Fibroblast of skin of right biceps (primary cell): Measurements from ENCODE around the gene ANTKMT.
"Not testable (repeated sequence)": the region's sequence is repeated elsewhere in the genome, so short reads cannot be mapped to it uniquely, and the experiment has no call there.

Experiments used
- DNase-seq: peaks from one replicate; pipeline ENCODE4 v3.0.0-alpha.2; 2013

Gene ANTKMT

DNA sequence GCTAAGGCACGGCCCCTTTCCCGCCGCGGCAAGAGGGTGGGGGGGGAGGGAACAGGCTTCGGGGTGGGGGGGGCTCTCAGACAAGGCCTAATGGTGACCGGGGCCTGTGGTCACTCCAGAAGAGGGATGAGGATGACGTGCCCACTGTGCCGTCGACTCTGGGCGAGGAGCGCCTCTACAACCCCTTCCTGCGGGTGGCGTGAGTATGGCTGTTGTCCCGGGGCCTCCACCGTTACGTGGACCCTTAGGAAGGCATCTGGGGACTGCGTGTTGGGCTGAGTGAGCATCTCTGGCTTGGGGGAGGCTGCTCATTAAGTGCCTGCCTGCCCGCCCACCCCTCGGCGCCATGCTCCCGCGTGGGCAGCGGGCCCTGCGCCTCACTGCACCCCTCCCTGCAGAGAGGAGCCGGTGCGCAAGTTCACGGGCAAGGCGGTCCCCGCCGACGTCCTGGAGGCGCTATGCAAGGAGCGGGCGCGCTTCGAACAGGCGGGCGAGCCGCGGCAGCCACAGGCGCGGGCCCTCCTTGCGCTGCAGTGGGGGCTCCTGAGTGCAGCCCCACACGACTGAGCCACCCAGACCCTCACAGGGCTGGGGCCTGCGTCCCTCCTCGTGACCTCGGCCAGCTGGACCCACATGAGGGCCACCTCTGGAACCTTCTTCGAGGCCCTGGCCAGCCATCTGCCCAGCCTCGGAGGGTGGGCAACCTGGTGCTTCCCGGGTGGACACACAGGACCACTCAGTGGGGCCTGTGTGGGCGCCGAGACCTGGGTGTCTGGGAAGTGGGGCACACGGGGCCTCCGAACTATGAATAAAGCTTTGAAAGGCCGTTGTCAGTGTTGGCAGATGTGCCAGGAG, 8.2 kb downstream of the ANTKMT start:
- no peak for DNase-seq

DNA sequence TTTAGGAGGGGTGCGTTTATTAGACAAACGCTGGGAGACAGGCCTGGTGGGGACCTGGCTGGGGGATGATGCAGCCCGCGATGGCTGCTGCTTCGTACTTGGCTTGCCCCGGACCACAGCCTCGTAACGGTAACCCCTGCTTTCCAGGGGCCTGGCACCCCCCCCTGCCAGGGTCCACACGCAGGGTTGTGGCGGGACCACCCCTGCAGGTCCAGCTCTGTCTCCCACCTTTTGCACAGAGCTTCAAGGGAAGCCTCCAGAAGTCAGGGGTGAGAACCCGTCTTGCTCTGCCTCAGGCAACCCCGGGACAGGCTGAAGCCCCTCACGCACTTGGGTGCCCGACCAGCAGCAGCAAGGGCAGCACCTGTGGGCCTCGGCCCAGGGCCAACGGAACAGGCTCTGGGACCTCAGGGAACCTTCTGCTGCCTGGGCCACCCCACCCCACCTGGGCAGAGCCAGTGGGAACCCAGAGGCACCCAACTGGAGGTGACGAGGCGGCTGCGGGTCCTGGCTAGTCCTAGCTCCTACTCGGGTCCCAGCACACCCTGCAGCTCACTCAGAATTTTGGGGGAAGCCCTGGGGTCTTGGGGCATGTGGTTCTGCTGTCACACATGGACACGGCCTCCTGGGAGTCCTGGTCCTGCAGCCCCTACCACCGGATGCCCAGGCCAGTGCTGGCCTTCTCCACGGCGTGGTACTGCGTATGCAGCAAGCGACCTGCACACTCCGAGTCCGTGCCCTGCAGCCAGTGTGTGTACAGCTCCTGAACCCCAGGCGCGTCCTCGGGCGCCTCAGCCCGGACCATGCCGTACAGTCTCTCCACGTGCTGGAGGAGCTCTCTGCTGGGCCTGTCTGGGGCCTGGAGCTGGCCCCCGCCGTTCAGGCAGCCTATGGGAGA, 9.1 kb downstream of the ANTKMT start:
- no peak for DNase-seq

DNA sequence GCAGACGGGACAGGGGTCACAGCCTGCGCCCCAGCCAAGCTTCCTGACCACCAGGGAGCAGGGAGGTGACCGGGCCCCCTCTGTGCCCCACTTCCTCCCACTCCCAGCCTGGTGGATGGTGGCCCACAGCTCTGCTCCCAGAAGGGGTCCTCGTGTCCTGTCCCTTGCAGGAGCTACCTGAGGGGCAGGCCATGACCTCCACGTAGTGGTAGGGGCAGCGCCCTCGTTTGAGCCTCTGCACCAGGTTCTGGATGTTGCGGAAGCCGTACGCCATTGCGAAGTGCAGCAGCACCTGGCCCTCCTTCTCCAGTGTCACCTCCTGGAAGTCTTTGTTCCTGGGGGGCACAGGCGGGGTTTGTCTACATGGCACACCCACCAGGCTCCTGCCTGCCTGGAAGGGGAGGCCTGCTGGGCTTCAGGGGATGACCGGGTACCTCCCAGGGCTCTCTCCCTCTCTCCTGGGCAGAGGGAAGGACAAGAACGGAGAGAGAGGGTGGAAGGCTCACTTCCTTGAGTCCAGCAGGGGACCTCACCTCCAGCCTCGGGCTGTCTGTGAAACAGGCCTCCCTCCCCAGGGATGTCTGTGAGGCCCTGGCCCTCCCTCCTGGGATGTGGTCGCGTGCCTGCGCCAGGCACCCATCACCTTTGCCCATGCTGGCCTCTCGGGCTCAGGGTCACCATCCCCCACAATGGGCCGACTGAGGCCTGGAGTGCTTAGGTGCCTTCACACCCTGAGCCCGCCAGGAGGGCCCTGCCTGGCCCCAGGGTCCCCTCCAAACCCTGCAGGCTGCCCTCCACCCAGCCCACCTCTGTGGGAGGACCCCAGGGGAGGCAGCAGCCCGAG, 9.9 kb downstream of the ANTKMT start:
- DNase-seq, result no peak

DNA sequence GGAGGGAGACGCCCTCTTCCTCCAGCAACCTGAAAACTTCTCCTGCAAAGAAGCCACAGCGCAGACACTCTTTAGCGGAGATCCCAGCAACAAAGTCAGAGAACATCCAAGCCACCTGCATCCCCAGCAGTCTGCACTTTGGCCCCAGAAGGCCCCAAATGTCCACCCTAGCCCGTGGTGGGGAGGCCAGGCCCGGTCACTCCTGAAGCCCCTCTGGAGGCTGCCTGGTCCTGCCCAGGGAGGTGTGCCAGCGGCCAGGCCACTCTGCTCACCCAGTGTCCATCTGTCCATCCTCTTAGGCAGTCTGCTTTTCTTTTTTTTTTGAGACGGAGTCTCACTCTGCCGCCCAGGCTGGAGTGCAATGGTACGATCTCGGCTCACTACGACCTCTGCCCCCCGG, 11.4 kb downstream of the ANTKMT start:
- DNase-seq, result no peak

DNA sequence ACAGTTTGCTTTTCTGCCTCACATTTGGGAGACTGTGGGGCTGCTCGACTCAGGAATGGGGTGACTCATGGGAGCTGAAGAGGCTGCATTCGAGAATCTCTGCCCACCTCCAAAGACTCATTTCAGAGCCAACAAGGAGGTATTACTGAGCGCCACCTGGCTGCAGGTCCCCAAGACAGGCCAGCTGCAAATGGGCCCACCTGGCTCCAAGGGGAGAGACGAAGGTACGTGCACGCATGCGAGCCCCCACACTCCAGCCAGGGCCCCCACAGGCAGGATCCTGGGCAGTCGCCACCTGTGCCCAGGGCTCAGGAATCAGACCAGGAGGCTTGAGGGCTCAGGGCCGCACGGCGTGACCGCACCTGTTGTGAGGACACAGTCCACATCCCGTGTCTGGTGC, 12.0 kb downstream of the ANTKMT start:
- peak; percentile 32 for DNase-seq

DNA sequence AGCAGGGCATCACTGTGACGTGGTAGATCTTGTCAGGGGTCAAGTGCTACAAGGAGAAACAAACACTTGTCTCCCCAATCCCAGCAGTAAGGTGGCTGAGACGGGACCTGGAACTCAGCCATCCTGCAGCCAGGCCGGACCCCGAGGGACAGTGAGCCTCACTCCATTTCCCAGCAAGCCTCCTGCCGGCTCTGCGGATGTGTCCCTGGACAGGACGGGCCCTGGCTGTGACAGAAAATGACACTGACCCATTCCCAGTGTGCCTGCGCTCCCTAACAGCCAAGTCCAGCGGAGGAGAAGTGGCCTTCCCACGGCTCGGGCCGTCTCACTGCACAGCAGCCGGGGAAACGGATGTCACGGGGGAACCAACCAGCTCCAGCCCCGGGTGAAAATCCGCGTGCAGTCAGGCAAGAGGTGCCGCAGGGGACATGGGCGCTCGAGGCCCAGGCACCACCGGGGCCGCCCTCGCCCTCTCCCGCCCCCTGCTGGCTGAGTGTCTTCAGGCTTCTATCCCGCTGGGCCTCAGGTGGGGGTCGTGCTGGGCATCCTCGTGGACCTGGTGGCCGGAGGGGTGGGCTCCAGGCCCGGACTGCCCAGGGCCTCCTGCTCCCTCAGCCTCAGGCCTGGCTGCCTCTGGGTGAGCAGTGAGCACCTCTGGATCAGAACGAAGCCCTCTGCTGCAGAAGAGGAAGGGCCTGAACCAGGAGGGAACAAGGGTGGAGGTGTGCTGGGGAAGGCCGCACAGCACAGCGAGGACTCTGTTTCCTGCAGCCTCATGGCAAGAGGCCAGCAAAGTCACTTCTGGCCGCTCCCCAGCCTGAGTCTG, 12.6 kb downstream of the ANTKMT start:
- no peak for DNase-seq

DNA sequence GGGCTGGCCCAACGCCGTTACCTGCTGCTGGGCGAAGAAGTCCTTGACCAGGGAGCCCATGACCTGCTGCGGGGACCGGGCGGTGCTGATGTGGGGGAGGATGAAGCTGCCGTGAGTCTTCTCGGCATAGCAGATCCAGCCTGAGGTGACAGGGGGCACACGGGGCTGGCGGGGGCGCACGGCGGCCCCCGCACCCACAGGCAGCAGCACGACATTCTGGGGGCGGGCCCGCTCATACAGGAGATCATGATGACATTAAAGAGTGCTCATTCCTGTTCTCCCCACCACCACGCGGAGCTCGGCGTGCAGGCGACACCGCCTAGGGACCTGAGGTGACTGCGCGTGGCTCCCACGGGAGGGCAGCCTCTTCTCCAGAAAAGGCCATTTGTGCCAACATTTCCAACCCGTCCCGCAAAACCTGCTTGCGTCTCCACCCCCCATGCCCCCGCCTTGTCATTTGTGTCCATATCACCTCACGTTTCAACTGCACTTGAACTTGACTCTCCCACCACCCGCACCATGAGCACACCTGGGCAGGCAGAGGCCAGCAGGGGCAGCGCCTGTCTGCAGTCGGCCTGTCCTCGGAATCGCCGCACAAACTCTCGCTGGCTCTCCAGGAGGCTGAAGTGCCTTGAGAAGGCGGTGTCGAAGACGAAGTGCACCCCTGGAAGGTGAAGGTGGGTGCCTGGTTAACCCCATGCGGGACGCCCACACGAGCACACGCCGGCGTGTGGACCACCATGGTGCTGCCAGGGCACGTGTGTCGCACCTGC, 13.4 kb downstream of the ANTKMT start:
- DNase-seq, result no peak

DNA sequence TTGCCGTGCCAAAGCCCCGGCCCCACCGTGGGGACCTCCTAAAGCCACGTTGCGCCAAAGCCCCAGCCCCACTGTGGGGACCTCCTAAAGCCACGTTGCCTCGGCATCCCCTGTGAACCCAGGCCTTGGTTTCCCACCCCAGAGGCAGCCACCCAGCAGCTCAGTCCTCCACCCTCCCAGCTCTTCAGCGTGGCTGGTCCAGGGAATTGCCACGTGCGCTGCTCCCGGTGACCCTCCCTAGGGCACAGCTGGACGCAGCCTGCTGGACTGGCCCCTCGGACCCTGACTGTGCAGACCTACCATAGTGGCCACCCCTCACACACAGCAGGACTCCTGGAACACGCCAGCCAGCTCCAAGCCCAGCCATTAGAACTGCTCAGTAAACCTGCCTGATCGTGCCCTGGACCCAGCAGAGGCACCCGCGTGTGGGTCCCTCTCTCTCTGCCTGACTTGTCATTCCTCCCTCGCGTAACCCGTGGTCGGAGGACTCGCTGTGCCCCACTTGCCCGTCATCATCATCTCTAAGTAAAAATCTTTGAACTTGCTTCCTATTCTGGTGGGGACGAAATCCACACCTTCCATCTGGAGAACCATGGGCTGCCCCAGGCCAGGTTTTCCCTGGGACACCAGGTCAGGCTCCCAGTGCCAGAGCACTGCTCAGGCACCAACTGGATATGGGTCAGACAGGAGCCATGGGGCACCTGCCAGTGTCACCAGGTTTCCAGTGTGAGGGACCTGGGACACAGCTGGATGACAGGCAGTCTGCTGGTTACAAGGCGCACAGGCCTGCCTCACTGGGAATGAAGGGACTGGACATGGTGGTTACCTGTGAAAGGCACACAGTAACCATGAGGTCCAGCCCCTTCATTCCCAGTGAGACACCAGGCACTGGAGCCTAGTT, 14.3 kb downstream of the ANTKMT start:
- no peak for DNase-seq

DNA sequence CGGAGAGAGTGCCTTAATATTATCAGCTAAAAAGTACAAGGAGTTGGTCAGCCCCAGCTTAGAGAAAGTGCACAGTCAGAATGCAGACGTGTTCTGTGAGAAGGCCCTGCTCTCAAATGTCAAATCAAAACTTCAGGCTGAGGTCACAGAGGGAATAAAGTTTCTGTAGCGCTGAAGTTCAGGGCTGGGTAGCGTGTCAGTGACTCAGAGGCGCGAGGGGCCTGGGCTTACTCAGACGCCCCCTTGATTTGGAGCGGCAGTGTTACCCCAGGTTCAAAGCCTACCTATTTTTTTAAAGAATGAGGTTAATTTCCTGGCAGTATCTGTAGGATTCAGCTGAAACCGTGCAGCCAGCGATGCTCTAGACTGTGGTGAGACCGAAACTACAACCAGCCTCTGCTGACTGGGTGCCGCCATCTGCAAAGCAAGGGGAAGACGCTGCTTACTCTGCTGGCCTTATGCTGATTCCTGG, 15.1 kb downstream of the ANTKMT start:
- no peak for DNase-seq

DNA sequence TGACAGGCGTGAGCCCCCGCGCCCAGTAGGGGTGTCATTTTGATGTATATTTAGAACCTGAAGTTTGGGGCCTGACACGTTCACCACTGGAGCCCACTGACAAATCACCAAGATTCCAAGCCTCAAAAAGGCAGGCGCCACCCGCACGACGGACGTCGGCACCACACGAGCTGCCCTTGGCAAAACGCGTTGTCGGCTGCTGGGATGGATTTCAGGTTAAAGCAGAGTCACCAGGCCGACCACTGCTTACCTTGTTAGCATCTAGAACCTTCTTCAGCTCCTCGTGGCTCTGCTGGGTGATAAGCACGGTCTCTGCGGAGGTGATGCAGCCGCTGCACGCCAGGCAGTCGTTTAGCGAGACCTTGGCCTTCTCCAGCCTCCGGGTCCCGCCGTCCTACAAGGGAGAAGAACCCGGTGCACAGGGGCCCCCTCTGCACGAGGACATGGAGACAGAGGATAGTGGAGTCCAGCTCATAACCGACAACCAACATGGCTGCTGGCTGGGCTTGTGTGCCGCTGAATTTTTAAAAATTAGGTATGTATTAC, 16.1 kb downstream of the ANTKMT start:
- no peak for DNase-seq

DNA sequence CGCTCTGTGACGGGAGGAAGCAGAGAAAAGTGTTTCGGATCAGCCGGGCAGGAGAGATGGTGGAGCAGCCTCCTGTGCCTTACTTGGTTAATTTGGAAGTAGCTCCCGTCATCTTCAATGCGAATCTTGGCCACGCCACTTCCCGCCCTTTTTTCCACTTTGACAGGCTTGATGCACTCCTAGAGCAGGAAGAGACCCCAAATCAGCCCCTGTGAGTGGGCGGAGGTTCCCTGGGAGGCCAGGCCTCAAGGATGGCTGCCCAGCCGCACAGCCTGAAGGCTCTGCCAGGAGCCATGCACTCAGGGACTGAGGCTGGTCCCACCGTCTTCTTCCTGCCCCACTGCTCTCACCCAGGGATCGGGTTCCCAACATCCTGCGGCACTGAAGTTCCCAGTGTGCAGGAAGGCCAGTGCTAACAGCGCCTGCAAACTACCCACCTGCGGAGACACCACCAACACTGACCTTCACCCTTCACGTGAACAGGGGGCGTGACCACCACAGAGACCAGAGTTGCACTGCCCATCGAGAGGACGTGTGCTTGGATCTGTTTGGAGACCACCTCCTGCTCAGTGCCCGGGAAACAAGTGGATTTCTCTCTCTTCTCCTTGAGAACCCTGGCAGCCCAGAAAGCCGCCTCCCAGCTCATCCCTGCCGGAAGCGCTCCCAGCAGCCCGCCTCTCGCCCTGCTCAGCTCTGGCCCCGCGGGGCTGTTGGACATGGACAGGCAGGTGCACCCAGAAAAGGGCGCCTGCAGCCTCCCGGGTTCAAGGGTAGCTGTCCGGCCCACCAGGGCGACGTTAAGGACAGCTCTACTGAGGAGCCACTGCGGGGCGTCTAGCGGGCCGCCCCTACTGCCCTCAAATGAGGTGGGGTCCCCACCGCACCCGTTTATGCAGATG, 18.9 kb downstream of the ANTKMT start:
- no peak for DNase-seq

DNA sequence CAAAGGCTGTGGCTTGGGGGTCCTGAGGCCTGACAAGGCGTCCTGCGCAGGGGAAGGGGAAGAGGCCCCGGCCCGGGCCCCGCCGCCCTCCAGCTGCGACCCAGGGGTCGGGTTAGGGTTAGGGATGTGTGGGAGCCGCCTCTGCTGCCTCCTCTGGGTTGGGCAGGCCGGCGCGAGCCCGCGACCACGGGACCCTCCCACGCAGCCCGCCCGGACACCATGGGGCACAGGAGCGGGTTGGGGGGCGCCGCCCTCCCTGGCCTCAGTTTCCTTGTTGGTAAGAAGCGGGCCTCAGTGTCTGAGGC, 19.5 kb downstream of the ANTKMT start:
- no peak for DNase-seq

DNA sequence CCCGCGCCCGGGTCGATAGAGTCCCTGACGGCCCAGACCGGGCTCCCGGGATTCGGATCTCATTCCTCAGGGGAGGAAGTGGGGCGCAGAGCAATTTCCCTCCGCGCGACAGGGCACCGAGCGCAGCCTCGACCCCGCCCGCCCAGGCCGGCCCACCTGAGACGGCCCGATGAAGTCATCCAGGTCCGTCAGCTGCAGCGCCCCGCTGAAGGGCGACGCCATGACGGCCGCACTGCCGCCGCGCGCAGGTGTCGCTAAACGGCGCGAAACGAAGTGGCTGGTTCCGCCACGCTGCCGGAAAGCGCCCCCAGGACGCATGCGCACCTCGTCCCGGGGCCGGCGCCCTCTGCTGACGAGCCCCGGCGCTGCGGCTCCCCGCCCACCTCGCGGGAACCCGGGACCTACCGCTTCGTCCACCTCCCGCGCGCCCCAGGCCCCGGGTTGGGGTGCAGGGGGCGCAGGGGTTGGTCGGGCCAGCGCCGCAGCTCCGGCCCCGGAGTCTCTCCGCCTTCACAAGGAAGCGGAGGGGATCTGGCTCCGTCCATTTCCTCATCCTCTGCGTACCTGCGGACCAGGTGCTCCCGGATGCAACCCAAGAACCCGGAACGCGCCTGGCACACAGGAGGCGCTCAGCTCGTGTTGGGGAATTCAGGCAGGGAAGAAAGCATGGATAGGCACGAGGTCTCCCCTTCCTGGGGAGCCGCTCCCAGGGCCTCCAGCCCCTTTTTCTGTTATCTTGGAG, 20.0 kb downstream of the ANTKMT start, which contains the start of gene CIAO3:
Gene CIAO3 (minus strand): TSS at position 234 of the 742 bp plus-strand sequence. CDS start 12 bp downstream, at position 222.
- DNase-seq, result peak; percentile 91

DNA sequence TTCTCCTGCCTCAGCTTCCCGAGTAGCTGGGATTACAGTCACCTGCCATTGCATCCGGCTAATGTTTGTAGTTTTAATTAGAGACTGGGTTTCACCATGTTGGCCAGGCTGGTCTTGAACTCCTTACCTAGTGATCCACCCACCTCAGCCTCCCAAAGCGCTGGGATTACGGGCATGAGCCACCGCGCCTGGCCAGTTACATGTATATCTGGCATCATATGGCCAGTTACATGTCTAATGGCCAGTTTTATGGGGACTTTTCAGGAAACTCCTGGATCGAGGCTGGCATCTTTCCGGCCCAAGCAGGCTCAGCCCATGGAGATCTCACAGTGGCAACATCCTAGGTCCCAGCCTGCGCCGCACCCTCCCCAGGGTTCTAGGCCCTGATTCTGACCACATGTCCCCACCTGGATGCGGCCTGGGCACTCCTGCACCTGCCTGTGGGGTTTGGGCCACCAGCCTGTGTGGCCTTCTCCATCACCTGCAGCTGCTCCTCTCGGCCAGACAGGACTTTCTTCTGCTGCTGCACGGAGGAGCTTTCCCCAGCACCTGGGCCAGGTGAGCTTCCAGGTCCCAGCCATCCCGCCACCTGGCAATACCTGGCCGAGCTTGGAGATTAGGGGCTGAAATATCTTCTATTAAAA, 21.2 kb downstream of the ANTKMT start:
- no peak for DNase-seq

DNA sequence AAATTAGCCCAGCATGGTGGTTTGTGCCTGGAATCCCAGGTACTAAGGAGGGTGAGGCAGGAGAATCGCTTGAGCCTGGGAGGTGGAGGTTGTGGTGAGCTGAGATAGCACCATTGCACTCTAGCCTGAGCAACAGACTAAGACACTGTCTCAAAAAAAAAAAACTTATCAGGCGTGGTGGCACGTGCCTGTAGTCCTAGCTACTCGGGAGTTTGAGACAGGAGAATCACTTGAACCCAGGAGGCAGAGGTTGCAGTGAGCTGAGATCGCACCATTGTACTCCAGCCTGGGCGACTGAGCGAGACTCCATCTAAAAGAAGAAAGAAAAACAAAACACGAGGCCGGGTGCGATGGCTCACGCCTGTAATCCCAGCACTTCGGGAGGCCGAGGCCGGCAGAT, 21.9 kb downstream of the ANTKMT start:
- not testable (repeated sequence) for DNase-seq

DNA sequence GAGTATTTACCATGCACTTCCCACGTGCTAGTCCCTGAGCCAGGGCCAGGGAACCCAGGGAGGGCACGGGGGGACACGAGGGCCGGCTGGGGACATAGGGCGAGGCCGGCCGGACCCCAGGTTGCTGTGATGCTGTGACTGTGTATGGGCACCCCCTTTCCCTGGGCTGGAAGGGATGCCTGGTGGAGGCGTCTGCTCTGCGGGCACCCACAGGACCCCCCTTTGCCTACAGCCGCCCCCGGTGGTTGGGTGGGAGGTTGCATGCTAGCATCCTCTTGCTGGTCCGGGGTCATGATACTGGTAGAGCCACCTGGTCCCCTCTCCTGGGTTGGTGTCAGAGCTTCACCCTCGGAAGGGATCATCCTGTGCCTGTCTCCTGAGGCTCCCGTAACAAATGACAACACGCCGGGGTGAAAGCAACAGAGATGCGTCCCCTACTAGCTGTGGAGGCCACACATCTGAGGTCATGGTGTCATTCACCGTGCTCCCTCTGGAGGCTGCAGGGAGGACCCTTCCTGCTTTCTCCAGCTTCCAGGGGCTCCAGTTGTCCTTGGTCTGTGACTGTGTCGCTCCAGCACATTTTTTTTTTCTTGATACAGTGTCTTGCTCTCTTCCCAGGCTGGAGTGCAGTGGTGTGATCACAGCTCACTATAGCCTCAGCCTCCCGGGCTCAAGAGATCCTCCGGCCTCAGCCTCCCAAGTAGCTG, 23.0 kb downstream of the ANTKMT start:
- DNase-seq, result no peak

DNA sequence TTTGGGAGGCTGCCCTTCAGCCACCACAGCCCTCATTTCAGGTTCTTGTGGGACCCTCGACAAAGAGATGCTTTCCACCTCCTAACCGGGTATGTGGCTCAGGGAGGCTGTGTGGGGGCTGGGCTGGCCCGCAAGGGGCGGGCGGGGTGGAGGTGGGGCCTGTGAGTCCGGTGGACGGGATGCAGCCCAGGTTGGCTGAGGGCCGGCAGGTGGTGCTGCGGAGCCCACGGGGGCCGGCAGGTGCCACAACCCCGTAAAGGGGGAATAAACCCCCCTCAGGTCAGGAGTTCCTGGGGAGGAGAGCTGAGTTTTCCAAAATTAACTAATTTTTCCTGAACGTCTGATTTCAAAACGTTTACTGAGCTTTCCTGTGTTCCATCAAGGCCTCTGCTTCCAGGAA, 24.8 kb downstream of the ANTKMT start:
- no peak for DNase-seq
